Peyer's patch (tissue), 4 donors: ENCODE data around the gene SUPT3H.

ENCODE experiments used
- CTCF ChIP-seq, 6 experiments: fragments of 450-650 bp in 4 of 6; fragments of 200-600 bp in 2 of 6; sonication (generic) in 1 of 6; IDR thresholded peaks; one replicate each; pipeline ENCODE4 v1.5.1; 2017 to 2019; ENCODE audit warnings: antibody characterized with exemption in 6 of 6, mild to moderate bottlenecking in 3 of 6, moderate library complexity in 1 of 6
- POLR2A ChIP-seq, 2 donors: fragments of 450-650 bp; IDR thresholded peaks; one replicate each; pipeline ENCODE4 v1.5.1; 2017; ENCODE audit warnings: antibody characterized with exemption in 2 of 2, mild to moderate bottlenecking in 2 of 2, moderate library complexity in 2 of 2

- TF ChIP-seq CTCF (IDR thresholded peaks at IDR 0.05) (no peak), POLR2A (IDR thresholded peaks at IDR 0.05) (no peak)
These were observed 471.0 kb downstream of the SUPT3H start for GRCh38 chr6:44906761-44907160.
